Gastrocnemius medialis (tissue), 4 donors: ENCODE data around the gene ANKRD17.

Experiments used
- POLR2A ChIP-seq, 2 donors: fragments of 450-650 bp; IDR thresholded peaks; one replicate each; pipeline ENCODE4 v1.6.1; 2017; ENCODE audit warnings: antibody characterized with exemption in 2 of 2, mild to moderate bottlenecking in 2 of 2, moderate library complexity in 2 of 2
- TF ChIP-seq, protein P1 (sequence below), 5 experiments: fragments of 450-650 bp in 3 of 5; fragments of 200-600 bp in 2 of 5; sonication (generic) in 2 of 5; IDR thresholded peaks in 4 of 5; conservative IDR thresholded peaks in 1 of 5; 1 replicate in 4 of 5; 2 replicates in 1 of 5; pipeline ENCODE4 v1.5.1; 2016 to 2019; ENCODE audit warnings: antibody characterized with exemption in 5 of 5, mild to moderate bottlenecking in 3 of 5, moderate library complexity in 3 of 5

DNA sequence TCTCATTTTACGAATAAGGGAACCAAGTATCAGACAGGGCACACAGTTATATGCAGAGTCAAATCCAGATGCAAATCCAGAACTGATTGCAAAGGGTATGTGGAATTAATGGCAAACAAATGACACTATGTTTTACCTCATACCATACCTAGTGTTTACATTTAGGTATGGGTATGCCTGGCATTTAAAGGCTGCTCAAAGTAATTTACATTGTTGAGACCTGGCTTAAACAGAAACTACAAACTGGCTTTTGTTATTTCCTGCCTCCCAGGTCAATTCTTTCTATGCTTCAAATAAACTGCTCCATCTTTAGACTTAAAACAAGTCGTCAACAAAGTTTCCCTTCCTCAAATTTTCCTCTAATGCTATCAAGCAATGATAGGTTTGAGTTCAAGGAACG lies 33.7 kb downstream of the ANKRD17 start:
- TF ChIP-seq, protein P1, sequence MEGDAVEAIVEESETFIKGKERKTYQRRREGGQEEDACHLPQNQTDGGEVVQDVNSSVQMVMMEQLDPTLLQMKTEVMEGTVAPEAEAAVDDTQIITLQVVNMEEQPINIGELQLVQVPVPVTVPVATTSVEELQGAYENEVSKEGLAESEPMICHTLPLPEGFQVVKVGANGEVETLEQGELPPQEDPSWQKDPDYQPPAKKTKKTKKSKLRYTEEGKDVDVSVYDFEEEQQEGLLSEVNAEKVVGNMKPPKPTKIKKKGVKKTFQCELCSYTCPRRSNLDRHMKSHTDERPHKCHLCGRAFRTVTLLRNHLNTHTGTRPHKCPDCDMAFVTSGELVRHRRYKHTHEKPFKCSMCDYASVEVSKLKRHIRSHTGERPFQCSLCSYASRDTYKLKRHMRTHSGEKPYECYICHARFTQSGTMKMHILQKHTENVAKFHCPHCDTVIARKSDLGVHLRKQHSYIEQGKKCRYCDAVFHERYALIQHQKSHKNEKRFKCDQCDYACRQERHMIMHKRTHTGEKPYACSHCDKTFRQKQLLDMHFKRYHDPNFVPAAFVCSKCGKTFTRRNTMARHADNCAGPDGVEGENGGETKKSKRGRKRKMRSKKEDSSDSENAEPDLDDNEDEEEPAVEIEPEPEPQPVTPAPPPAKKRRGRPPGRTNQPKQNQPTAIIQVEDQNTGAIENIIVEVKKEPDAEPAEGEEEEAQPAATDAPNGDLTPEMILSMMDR (IDR thresholded peaks at IDR 0.05 in 4 of 5, conservative IDR thresholded peaks at IDR 0.05 in 1 of 5): no peak
- TF ChIP-seq POLR2A (IDR thresholded peaks at IDR 0.05): no peak
